NCI-H82 treated with DMSO at 0.1 percent for 48 hours (cell line): ENCODE results near the gene FOXQ1.

Experiments used
- DNase-seq: peaks from one replicate; lab custom pipeline; 2025; ENCODE audit not compliant: unreplicated experiment; lab: John Stamatoyannopoulos, UW

Gene FOXQ1

GRCh38 chr6:1290086-1290485, 21.8 kb upstream of the FOXQ1 start:
- no peak for DNase-seq

- no peak for DNase-seq
These were observed 21.1 kb upstream of the FOXQ1 start for GRCh38 chr6:1290805-1291204.

GRCh38 chr6:1291381-1291780, 20.5 kb upstream of the FOXQ1 start:
- DNase-seq = no peak

DNA sequence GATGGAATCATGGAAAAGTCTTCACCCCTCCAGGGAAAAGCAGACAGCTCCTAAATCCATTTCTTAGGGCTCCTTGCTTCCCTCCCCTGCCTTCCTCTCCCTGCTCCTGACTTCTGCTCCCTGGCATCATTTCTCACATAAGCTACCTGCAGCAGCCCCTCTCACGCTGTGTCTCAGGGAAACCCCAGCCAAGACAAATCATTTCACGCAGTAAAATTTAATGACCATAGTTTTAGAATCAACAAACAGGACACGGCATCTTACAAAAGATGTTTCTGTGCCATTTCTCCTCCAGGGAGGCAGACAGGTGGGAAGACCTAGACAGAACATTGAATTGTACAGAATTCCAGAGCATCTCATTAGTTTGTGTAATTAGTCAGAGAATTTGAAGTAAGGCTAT, 16.5 kb upstream of the FOXQ1 start:
- no peak for DNase-seq

DNA sequence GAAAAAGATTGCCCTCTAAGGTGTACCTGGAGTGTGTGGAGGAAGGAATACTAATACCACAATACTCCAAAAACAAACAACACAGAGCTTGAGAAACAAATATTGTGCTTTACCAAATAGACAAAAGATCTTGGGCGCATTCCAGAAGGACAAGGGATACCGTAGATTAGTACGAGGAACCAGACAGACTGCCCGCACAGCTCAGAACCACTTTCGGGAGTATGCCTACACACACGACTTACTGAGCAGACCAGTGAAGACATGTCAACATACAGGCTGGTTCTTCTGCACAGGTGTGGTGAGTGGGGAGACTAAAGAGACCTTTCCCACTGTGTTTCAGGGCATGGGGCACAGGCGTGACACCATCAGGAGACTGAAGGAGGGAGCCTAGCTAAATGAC, 15.8 kb upstream of the FOXQ1 start:
- no peak for DNase-seq

DNA sequence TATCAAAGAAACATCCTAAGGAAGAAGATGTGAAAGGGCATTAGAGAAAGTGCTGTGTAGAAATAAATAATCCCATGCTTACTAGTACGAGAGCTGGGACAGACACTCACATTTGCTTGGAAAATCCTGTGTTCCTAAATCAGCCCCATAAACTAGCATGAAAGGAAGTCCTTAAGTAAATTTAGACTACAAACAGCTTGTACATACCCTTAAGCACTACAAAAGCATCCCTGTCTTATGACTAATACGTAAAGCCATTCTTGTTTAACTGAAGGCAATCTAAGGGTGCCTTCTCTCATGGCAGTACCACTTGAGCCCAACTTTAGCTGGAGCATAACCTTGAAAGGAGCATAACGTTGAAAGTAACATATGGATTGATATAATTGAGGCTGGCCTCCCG, 15.4 kb upstream of the FOXQ1 start:
- no peak for DNase-seq

GRCh38 chr6:1297746-1298145, 14.2 kb upstream of the FOXQ1 start:
- no peak for DNase-seq

- DNase-seq = no peak
These were observed 13.1 kb upstream of the FOXQ1 start for GRCh38 chr6:1298768-1299167.

DNA sequence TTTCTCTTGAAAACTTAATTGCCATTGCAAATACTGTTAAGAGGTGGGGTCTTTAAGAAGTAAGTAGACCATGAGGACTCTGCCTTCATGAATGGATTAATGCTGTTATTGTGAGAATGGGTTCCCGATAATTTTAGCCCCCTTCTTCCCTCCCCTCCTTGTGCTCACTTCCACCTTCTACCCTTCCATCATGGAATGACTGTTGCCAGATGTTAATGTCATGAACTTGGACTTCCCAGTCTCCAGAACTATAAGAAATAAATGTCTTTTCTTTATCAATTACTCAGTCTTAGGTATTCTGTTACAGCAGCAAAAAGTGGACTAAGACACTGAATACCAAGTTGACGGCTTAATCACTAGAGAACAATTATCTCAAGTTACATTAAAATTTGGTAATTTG, 5.8 kb upstream of the FOXQ1 start:
- DNase-seq = no peak

- DNase-seq = no peak
These were observed 2.5 kb upstream of the FOXQ1 start for GRCh38 chr6:1309366-1309765.

- DNase-seq = no peak
These were observed 1.1 kb upstream of the FOXQ1 start for GRCh38 chr6:1310628-1311399.

GRCh38 chr6:1312203-1312472, 240 bp downstream of the FOXQ1 start:
- no peak for DNase-seq

GRCh38 chr6:1312473-1313367, 822 bp downstream of the FOXQ1 start:
- DNase-seq = no peak

GRCh38 chr6:1313384-1313766, 1.5 kb downstream of the FOXQ1 start:
- DNase-seq = no peak

GRCh38 chr6:1313767-1314503, 2.0 kb downstream of the FOXQ1 start:
- no peak for DNase-seq

DNA sequence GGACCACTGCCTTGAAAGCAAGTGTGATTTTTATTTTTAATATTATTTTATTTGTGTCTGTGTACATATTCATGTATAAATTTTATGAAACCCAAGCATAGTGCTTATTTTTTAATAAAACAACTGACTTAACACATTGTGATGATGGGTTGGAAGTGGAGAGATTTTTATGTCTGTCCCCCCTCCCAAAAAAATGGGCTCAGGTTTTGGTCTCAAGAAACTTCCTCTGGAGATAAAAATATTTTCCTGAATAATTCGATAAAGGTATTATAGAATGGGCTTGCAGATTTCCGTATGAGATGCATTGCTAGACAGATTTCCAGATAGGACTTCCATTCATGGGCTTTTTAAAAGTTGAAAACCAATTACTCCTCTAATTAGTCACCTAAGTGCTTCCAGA, 2.7 kb downstream of the FOXQ1 start:
- DNase-seq = no peak

GRCh38 chr6:1315201-1315559, 3.3 kb downstream of the FOXQ1 start:
- no peak for DNase-seq

DNA sequence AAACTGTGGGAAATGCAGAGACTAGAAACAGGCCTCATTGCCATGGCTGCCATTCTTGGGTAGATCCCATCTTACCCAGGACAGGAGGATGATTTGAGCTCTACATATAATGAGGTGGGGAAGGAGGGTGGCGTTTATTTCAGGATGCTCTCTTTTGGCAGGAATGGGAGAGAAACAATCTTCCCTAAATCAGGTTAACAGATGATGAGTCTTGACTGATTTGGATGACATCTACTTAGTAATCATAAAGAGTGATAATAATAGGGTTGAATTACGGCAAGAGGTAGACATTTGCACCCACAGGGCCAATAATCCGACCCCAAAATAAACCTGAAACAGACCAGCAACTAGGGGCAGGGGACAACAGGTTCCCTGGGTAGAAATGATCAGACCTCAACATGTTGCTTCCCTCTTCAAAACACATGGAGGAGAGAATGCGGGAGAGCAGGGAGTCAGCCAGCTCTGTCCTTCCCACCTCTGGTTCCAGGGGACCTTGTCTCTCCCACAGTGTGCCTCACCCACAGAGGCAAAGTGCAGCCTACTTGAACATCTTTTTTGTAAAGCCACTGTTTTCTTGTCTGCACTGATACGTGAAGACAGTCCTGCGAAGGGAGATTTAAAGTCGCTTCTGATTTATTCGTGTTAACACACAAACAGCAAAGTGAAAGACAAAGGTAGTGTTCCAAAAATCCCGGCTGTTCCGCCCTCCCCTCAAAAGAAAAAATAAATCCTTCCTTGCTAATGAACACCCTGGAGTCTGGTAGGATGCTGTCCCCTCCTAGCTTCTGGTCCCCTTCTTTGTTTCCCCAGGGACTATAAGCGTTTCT, 3.9 kb downstream of the FOXQ1 start:
- no peak for DNase-seq

- no peak for DNase-seq
These were observed 4.6 kb downstream of the FOXQ1 start for GRCh38 chr6:1316489-1316971.

- no peak for DNase-seq
These were observed 5.5 kb downstream of the FOXQ1 start for GRCh38 chr6:1317302-1317815.

DNA sequence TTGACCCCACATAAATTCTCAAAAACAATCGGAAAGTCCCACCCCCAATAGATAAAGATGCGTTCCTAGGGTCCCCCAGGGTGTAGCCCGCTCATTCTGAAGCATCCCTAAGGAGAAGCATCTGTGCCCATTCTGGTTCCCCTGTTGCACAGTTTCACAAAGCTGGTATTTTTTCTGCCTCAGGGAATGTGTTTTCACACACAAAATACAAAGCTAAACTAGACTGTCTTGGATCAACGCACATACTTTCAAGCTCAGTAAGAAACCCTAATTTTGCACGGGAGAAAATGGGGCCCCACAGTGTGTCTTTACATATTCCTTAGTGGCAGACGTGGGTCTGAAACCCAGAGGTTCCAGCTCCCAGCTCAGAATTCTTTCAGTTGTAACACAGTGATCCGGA, 6.1 kb downstream of the FOXQ1 start:
- no peak for DNase-seq
